PFSK-1 (cell line): ENCODE data around the gene CFAP20DC.

Source experiments
- POLR2AphosphoS5 ChIP-seq: IDR thresholded peaks from 2 replicates; pipeline ENCODE4 v1.6.1; 2012; ENCODE audit warnings: low read depth, mild to moderate bottlenecking, control low read depth, low read length, moderate library complexity
- REST ChIP-seq, 2 experiments: IDR thresholded peaks; 2 replicates each; pipeline versions ENCODE4 v1.6.1 to v1.8.0; 2011 to 2012; ENCODE audit warnings: low read depth in 2 of 2, low read length in 2 of 2, control low read depth in 1 of 2, inconsistent platforms in 1 of 2, mild to moderate bottlenecking in 1 of 2, moderate library complexity in 1 of 2; ENCODE audit not compliant: insufficient read depth in 1 of 2
- SIN3A ChIP-seq: IDR thresholded peaks from 2 replicates; pipeline ENCODE4 v1.6.1; 2012; ENCODE audit warnings: mild to moderate bottlenecking, low read length, moderate library complexity, borderline replicate concordance; ENCODE audit not compliant: insufficient read depth
- TAF1 ChIP-seq: IDR thresholded peaks from 2 replicates; pipeline ENCODE4 v1.6.1; 2012; ENCODE audit warnings: low read length, control low read depth, borderline replicate concordance; ENCODE audit not compliant: insufficient read depth

GRCh38 chr3:59056706-59057105 is 6.9 kb upstream of the CFAP20DC start:
- TF ChIP-seq POLR2AphosphoS5, result no peak
- no peak for TF ChIP-seq REST (IDR thresholded peaks at IDR 0.05; ENCODE audit: insufficient read depth in 1 of 2, low read depth in 2 of 2, low read length in 2 of 2)
- no peak for TF ChIP-seq SIN3A
- TF ChIP-seq TAF1, result no peak
